Measurements from ENCODE around the gene STAC3. TPM values are rescaled to one million over a fixed set of nuclear protein-coding genes. Genes with fewer than 3 reads are reported as not detected.

The STAC3 gene
- total RNA-seq, 1 experiment from 2014 or later = 2.5 TPM

DNA sequence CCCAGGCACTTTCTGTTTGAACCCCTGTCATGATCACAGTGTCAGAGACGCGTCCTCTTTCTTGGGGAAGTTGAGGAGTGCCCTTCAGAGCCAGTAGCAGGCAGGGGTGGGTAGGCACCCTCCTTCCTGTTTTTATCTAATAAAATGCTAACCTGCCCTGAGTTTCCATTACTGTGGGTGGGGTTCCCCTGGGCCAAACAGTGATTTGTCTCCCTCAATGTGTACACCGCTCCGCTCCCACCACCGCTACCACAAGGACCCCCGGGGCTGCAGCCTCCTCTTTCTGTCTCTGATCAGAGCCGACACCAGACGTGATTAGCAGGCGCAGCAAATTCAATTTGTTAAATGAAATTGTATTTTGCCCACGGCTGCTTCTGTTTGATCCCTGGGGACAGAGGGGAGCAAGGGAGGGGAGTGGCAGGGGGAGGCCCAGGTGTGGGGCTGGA, 16.4 kb downstream of the STAC3 start:
- H4K20me1 ChIP-seq (ENCODE audit: insufficient read depth) = no peaks in the 10 kb centered on the region
- RAD21 ChIA-PET (ENCODE audit: low non-redundant PET in 1 of 2, low total read pairs in 2 of 2, uncharacterized antibody in 2 of 2, unreplicated experiment in 2 of 2) = no interaction called here
- no peaks in the 10 kb centered on the region for H3K9me2 ChIP-seq (ENCODE audit: insufficient read depth)
- POLR2A ChIA-PET = no interaction called here
- H3K4me1 ChIP-seq (ENCODE audit: control insufficient read depth in 1 of 2, insufficient read depth in 2 of 2, low read length in 2 of 2) = peaks cover 10 to 19% of the 10 kb centered on the region in 2 experiments
- intact Hi-C loops (cut with micrococcal nuclease) = no loop called here
- peaks cover 29% of the 10 kb centered on the region for H3K79me2 ChIP-seq (ENCODE audit: insufficient read depth, low read length)
- H3K9ac ChIP-seq (ENCODE audit: low read length) = no peak overlapping the region
- no peak overlapping the region for H2AFZ ChIP-seq (ENCODE audit: low read depth, low read length, poor library complexity, severe bottlenecking)
- peaks cover 15 to 34% of the 10 kb centered on the region in 2 experiments for H3K36me3 ChIP-seq (ENCODE audit: control insufficient read depth in 1 of 2, insufficient read depth in 2 of 2, low read length in 2 of 2)
- no peak overlapping the region for H3K27ac ChIP-seq (ENCODE audit: low read depth, low read length)
- no peak for ATAC-seq
- H3K9me3 ChIP-seq (ENCODE audit: control insufficient read depth in 1 of 2, insufficient read depth in 1 of 2, low read depth in 1 of 2, low read length in 2 of 2) = no peaks in the 10 kb centered on the region
- BruUV-seq (replicated peaks) = no TSS peak
- CTCF ChIA-PET = no interaction called here
- TF ChIP-seq TCF7L2 (IDR thresholded peaks at IDR 0.05; ENCODE audit: borderline replicate concordance, extremely low read depth, insufficient read depth, insufficient read length) = no peak
- no peak for TF ChIP-seq FOSL1 (IDR thresholded peaks at IDR 0.05; ENCODE audit: low read depth)
- no peak for TF ChIP-seq SRF (IDR thresholded peaks at IDR 0.05; ENCODE audit: low read depth)
- TF ChIP-seq, protein P1, sequence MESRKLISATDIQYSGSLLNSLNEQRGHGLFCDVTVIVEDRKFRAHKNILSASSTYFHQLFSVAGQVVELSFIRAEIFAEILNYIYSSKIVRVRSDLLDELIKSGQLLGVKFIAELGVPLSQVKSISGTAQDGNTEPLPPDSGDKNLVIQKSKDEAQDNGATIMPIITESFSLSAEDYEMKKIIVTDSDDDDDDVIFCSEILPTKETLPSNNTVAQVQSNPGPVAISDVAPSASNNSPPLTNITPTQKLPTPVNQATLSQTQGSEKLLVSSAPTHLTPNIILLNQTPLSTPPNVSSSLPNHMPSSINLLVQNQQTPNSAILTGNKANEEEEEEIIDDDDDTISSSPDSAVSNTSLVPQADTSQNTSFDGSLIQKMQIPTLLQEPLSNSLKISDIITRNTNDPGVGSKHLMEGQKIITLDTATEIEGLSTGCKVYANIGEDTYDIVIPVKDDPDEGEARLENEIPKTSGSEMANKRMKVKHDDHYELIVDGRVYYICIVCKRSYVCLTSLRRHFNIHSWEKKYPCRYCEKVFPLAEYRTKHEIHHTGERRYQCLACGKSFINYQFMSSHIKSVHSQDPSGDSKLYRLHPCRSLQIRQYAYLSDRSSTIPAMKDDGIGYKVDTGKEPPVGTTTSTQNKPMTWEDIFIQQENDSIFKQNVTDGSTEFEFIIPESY (IDR thresholded peaks at IDR 0.05; ENCODE audit: extremely low read depth, insufficient replicate concordance, low read length) = no peak
- TF ChIP-seq EZH2 (IDR thresholded peaks at IDR 0.05) = no peak
- TF ChIP-seq CEBPB (IDR thresholded peaks at IDR 0.05; ENCODE audit: low read depth) = no peak
- TF ChIP-seq, protein P2, sequence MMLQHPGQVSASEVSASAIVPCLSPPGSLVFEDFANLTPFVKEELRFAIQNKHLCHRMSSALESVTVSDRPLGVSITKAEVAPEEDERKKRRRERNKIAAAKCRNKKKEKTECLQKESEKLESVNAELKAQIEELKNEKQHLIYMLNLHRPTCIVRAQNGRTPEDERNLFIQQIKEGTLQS (IDR thresholded peaks at IDR 0.05) = no peak
- TF ChIP-seq YY1 (IDR thresholded peaks at IDR 0.05; ENCODE audit: extremely low read depth, insufficient replicate concordance, low read depth, low read length) = no peak
- TF ChIP-seq POLR2AphosphoS5 (IDR thresholded peaks at IDR 0.05; ENCODE audit: low read depth, low read length) = no peak
- TF ChIP-seq SP1 (IDR thresholded peaks at IDR 0.05; ENCODE audit: low read depth) = no peak
- TF ChIP-seq, protein P3, sequence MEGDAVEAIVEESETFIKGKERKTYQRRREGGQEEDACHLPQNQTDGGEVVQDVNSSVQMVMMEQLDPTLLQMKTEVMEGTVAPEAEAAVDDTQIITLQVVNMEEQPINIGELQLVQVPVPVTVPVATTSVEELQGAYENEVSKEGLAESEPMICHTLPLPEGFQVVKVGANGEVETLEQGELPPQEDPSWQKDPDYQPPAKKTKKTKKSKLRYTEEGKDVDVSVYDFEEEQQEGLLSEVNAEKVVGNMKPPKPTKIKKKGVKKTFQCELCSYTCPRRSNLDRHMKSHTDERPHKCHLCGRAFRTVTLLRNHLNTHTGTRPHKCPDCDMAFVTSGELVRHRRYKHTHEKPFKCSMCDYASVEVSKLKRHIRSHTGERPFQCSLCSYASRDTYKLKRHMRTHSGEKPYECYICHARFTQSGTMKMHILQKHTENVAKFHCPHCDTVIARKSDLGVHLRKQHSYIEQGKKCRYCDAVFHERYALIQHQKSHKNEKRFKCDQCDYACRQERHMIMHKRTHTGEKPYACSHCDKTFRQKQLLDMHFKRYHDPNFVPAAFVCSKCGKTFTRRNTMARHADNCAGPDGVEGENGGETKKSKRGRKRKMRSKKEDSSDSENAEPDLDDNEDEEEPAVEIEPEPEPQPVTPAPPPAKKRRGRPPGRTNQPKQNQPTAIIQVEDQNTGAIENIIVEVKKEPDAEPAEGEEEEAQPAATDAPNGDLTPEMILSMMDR (IDR thresholded peaks at IDR 0.05 in 2 of 3, conservative IDR thresholded peaks at IDR 0.05 in 1 of 3; ENCODE audit: borderline replicate concordance in 1 of 3, insufficient read depth in 1 of 3, low read depth in 2 of 3, low read length in 2 of 3) = no peak
- TF ChIP-seq RAD21 (IDR thresholded peaks at IDR 0.05; ENCODE audit: low read depth) = no peak
- H3K4me3 ChIP-seq (replicated peaks in 1 of 2; ENCODE audit: low read depth in 1 of 2, low read length in 2 of 2) = no peak overlapping the region
- peaks cover under 1% of the 10 kb centered on the region; the same call in 1 of the 2 replicates for H3K27me3 ChIP-seq (ENCODE audit: insufficient read depth, low read length)
- no peak for DNase-seq (ENCODE audit: low read depth, low spot score)
- no peak overlapping the region for H3K4me2 ChIP-seq (ENCODE audit: low read length)
